ENCODE results near the gene HNMT. TPM values are rescaled to one million over a fixed set of nuclear protein-coding genes. Genes with fewer than 3 reads are reported as not detected.
A peak's percentile ranks its signal among the peaks of the same experiment; 100 is the strongest.

HNMT gene
- polyA plus RNA-seq, 1 of the 3 experiments (the other 2 are of a cell fraction): 1.8 TPM

DNA sequence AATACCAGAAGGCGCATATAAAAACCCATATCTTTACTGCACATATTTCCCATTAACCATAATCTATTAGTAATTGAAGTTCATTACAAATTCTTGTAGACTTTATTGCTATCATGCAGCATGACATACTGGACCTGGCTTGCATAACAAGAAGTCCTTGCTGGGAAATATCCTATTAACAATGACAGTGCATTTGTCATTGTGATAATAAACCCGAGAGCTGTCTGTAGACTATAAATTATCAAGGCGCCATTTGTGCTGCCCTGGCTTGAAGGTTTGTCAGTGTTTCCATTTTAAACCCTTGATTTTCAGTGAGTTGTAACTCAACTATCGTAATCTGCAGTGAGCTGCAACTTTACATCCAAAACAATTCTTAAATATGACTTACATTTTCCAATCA lies 59.0 kb downstream of the HNMT start:
- 78% methylated on average over 4 of the region's 4 CpGs for WGBS (ENCODE audit: low lambda C conversion rate)
- CTCF ChIA-PET: no interaction called here
- POLR2A ChIA-PET: no interaction called here
- H3K27me3 ChIP-seq (ENCODE audit: insufficient read depth): no peaks in the 10 kb centered on the region
- no peaks in the 10 kb centered on the region for H4K20me1 ChIP-seq (ENCODE audit: insufficient read depth)
- H3K27ac ChIP-seq (ENCODE audit: low read depth in 2 of 2, low read length in 1 of 2): no peak overlapping the region
- no peaks in the 10 kb centered on the region for H3K9me3 ChIP-seq
- no peaks in the 10 kb centered on the region for H3K36me3 ChIP-seq (replicated peaks in 1 of 2; ENCODE audit: control insufficient read depth in 1 of 2, insufficient read depth in 2 of 2, low read length in 1 of 2)
- no peak overlapping the region for H3K9ac ChIP-seq
- H3K4me2 ChIP-seq: no peak overlapping the region
- H3K4me1 ChIP-seq (ENCODE audit: control insufficient read depth in 1 of 2, insufficient read depth in 2 of 2, low read depth in 1 of 2, low read length in 1 of 2): no peaks in the 10 kb centered on the region
- no peaks in the 10 kb centered on the region for H3K9me2 ChIP-seq
- no peak overlapping the region for H2AFZ ChIP-seq (ENCODE audit: low read depth)
- TF ChIP-seq FOXJ3 (CRISPR knock-in tag; IDR thresholded peaks at IDR 0.05) (no peak), SIN3A (IDR thresholded peaks at IDR 0.05; ENCODE audit: borderline replicate concordance, low read depth, low read length) (no peak), YY1 (IDR thresholded peaks at IDR 0.05; ENCODE audit: low read depth) (no peak), EP300 (IDR thresholded peaks at IDR 0.05; ENCODE audit: borderline replicate concordance in 1 of 2, low read depth in 1 of 2, low read length in 1 of 2) (peak in 1 of 2 experiments; percentile 40; a peak in 1 of 4 replicates), ZBTB33 (IDR thresholded peaks at IDR 0.05; ENCODE audit: borderline replicate concordance, low read depth) (no peak)
- H3K79me2 ChIP-seq (ENCODE audit: insufficient read depth): no peaks in the 10 kb centered on the region
- H3F3A ChIP-seq (replicated peaks; ENCODE audit: insufficient read depth): no peaks in the 10 kb centered on the region
- no peak overlapping the region for H3K4me3 ChIP-seq (ENCODE audit: low read depth in 2 of 2, low read length in 1 of 2)
- no peak for DNase-seq

GRCh38 chr2:138023976-138024375 lies 59.7 kb downstream of the HNMT start:
- Histone ChIP-seq H3K79me2 (ENCODE audit: insufficient read depth) (no peaks in the 10 kb centered on the region), H3K9me3 (no peaks in the 10 kb centered on the region), H3K36me3 (replicated peaks in 1 of 2; ENCODE audit: control insufficient read depth in 1 of 2, insufficient read depth in 2 of 2, low read length in 1 of 2) (no peaks in the 10 kb centered on the region), H4K20me1 (ENCODE audit: insufficient read depth) (no peaks in the 10 kb centered on the region), H3K4me1 (ENCODE audit: control insufficient read depth in 1 of 2, insufficient read depth in 2 of 2, low read depth in 1 of 2, low read length in 1 of 2) (no peaks in the 10 kb centered on the region), H3K9ac (no peak overlapping the region), H2AFZ (ENCODE audit: low read depth) (no peak overlapping the region), H3K27me3 (ENCODE audit: insufficient read depth) (no peaks in the 10 kb centered on the region), H3K4me3 (ENCODE audit: low read depth in 2 of 2, low read length in 1 of 2) (no peak overlapping the region), H3K27ac (ENCODE audit: low read depth in 2 of 2, low read length in 1 of 2) (no peak overlapping the region), H3K9me2 (no peaks in the 10 kb centered on the region), H3F3A (replicated peaks; ENCODE audit: insufficient read depth) (no peaks in the 10 kb centered on the region), H3K4me2 (no peak overlapping the region)
- POLR2A ChIA-PET: no interaction called here
- WGBS (ENCODE audit: low lambda C conversion rate): 40% methylated on average over 2 of the region's 2 CpGs
- TF ChIP-seq NRF1 (IDR thresholded peaks at IDR 0.05; ENCODE audit: low read depth, low read length): no peak
- no peak for TF ChIP-seq JUND (IDR thresholded peaks at IDR 0.05)
- TF ChIP-seq, protein P1, sequence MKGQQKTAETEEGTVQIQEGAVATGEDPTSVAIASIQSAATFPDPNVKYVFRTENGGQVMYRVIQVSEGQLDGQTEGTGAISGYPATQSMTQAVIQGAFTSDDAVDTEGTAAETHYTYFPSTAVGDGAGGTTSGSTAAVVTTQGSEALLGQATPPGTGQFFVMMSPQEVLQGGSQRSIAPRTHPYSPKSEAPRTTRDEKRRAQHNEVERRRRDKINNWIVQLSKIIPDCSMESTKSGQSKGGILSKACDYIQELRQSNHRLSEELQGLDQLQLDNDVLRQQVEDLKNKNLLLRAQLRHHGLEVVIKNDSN (IDR thresholded peaks at IDR 0.05; ENCODE audit: borderline replicate concordance, low read depth): no peak
- no peak for TF ChIP-seq RFX5 (IDR thresholded peaks at IDR 0.05; ENCODE audit: low read length)
- TF ChIP-seq USF2 (IDR thresholded peaks at IDR 0.05; ENCODE audit: borderline replicate concordance, low read depth, low read length): no peak
- TF ChIP-seq EZH2phosphoT487 (IDR thresholded peaks at IDR 0.05; ENCODE audit: borderline replicate concordance, low read depth): no peak
- TF ChIP-seq RXRA (IDR thresholded peaks at IDR 0.05; ENCODE audit: borderline replicate concordance, low read depth): no peak
- no peak for TF ChIP-seq MXI1 (IDR thresholded peaks at IDR 0.05; ENCODE audit: low read depth, low read length)
- TF ChIP-seq NFIC (IDR thresholded peaks at IDR 0.05; ENCODE audit: borderline replicate concordance): no peak
- TF ChIP-seq, protein P2, sequence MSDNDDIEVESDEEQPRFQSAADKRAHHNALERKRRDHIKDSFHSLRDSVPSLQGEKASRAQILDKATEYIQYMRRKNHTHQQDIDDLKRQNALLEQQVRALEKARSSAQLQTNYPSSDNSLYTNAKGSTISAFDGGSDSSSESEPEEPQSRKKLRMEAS (IDR thresholded peaks at IDR 0.05; ENCODE audit: low read depth): no peak
- TF ChIP-seq TCF12 (IDR thresholded peaks at IDR 0.05): no peak
- TF ChIP-seq FOSL2 (IDR thresholded peaks at IDR 0.05; ENCODE audit: borderline replicate concordance, low read depth): no peak
- no peak for TF ChIP-seq SMC3 (IDR thresholded peaks at IDR 0.05; ENCODE audit: low read depth, low read length)
- TF ChIP-seq, protein P3, sequence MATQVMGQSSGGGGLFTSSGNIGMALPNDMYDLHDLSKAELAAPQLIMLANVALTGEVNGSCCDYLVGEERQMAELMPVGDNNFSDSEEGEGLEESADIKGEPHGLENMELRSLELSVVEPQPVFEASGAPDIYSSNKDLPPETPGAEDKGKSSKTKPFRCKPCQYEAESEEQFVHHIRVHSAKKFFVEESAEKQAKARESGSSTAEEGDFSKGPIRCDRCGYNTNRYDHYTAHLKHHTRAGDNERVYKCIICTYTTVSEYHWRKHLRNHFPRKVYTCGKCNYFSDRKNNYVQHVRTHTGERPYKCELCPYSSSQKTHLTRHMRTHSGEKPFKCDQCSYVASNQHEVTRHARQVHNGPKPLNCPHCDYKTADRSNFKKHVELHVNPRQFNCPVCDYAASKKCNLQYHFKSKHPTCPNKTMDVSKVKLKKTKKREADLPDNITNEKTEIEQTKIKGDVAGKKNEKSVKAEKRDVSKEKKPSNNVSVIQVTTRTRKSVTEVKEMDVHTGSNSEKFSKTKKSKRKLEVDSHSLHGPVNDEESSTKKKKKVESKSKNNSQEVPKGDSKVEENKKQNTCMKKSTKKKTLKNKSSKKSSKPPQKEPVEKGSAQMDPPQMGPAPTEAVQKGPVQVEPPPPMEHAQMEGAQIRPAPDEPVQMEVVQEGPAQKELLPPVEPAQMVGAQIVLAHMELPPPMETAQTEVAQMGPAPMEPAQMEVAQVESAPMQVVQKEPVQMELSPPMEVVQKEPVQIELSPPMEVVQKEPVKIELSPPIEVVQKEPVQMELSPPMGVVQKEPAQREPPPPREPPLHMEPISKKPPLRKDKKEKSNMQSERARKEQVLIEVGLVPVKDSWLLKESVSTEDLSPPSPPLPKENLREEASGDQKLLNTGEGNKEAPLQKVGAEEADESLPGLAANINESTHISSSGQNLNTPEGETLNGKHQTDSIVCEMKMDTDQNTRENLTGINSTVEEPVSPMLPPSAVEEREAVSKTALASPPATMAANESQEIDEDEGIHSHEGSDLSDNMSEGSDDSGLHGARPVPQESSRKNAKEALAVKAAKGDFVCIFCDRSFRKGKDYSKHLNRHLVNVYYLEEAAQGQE (IDR thresholded peaks at IDR 0.05; ENCODE audit: low read depth, low read length): no peak
- CTCF ChIA-PET: no interaction called here
- DNase-seq: no peak

Data from SK-N-SH (cell line).